ENCODE data around the gene TAF4B. TPM values are rescaled to one million over a fixed set of nuclear protein-coding genes. Genes with fewer than 3 reads are reported as not detected.

Gene TAF4B
- total and polyA plus RNA-seq, 4 donors, result 0.10 to 4.3 (median 0.30) TPM

DNA sequence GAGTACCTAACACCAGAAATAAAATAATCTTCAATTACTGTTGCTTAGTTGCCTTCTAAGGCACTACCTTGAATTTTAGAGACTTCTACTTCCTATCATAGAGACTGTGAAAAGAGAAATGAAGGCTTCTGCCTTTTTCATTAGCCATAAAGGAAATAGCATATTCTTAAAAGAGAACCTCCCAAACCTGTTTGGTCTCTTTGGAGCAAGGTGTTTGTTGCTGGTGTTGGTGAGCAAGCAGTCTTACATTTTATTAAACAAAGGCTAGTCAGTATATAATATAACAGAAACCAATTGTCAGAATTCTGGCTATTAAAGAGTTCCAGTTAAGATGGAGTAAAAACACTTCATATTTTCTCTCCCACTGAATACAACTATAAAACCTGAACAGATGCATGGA is 116.4 kb downstream of the TAF4B start:
- H3K27me3 ChIP-seq (ENCODE audit: control insufficient read depth in 4 of 4, insufficient read depth in 4 of 4, low read length in 3 of 4), result no peaks in the 10 kb centered on the region
- H3K36me3 ChIP-seq (ENCODE audit: control insufficient read depth in 4 of 4, insufficient read depth in 3 of 4, low read depth in 1 of 4, low read length in 3 of 4), result no peaks in the 10 kb centered on the region
- H3K27ac ChIP-seq (ENCODE audit: low read depth in 1 of 2, low read length in 2 of 2), result no peak overlapping the region
- H3K9me3 ChIP-seq (ENCODE audit: control insufficient read depth in 4 of 4, low read length in 3 of 4), result peaks cover 0 to 13% (median 2%) of the 10 kb centered on the region in 4 donors
- H3K4me3 ChIP-seq (ENCODE audit: low read depth in 1 of 3, low read length in 3 of 3), result no peak overlapping the region
- no peak for TF ChIP-seq NR2F2 (IDR thresholded peaks at IDR 0.05)
- no peak for TF ChIP-seq RAD21 (IDR thresholded peaks at IDR 0.05)
- TF ChIP-seq, protein P1, sequence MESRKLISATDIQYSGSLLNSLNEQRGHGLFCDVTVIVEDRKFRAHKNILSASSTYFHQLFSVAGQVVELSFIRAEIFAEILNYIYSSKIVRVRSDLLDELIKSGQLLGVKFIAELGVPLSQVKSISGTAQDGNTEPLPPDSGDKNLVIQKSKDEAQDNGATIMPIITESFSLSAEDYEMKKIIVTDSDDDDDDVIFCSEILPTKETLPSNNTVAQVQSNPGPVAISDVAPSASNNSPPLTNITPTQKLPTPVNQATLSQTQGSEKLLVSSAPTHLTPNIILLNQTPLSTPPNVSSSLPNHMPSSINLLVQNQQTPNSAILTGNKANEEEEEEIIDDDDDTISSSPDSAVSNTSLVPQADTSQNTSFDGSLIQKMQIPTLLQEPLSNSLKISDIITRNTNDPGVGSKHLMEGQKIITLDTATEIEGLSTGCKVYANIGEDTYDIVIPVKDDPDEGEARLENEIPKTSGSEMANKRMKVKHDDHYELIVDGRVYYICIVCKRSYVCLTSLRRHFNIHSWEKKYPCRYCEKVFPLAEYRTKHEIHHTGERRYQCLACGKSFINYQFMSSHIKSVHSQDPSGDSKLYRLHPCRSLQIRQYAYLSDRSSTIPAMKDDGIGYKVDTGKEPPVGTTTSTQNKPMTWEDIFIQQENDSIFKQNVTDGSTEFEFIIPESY (IDR thresholded peaks at IDR 0.05), result no peak
- no peak for TF ChIP-seq FOXA2 (IDR thresholded peaks at IDR 0.05)
- TF ChIP-seq, protein P2, sequence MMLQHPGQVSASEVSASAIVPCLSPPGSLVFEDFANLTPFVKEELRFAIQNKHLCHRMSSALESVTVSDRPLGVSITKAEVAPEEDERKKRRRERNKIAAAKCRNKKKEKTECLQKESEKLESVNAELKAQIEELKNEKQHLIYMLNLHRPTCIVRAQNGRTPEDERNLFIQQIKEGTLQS (IDR thresholded peaks at IDR 0.05), result no peak
- TF ChIP-seq GABPA (IDR thresholded peaks at IDR 0.05 in 1 of 2, conservative IDR thresholded peaks at IDR 0.05 in 1 of 2), result no peak
- no peak for TF ChIP-seq FOXA1 (IDR thresholded peaks at IDR 0.05)
- TF ChIP-seq, protein P3, sequence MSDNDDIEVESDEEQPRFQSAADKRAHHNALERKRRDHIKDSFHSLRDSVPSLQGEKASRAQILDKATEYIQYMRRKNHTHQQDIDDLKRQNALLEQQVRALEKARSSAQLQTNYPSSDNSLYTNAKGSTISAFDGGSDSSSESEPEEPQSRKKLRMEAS (IDR thresholded peaks at IDR 0.05), result no peak
- TF ChIP-seq EGR1 (IDR thresholded peaks at IDR 0.05; ENCODE audit: low read depth in 2 of 2), result no peak
- TF ChIP-seq JUND (IDR thresholded peaks at IDR 0.05), result no peak
- TF ChIP-seq RXRA (IDR thresholded peaks at IDR 0.05), result no peak
- TF ChIP-seq TAF1 (conservative IDR thresholded peaks at IDR 0.05), result no peak
- TF ChIP-seq HNF4A (conservative IDR thresholded peaks at IDR 0.05), result no peak
- TF ChIP-seq, protein P4, sequence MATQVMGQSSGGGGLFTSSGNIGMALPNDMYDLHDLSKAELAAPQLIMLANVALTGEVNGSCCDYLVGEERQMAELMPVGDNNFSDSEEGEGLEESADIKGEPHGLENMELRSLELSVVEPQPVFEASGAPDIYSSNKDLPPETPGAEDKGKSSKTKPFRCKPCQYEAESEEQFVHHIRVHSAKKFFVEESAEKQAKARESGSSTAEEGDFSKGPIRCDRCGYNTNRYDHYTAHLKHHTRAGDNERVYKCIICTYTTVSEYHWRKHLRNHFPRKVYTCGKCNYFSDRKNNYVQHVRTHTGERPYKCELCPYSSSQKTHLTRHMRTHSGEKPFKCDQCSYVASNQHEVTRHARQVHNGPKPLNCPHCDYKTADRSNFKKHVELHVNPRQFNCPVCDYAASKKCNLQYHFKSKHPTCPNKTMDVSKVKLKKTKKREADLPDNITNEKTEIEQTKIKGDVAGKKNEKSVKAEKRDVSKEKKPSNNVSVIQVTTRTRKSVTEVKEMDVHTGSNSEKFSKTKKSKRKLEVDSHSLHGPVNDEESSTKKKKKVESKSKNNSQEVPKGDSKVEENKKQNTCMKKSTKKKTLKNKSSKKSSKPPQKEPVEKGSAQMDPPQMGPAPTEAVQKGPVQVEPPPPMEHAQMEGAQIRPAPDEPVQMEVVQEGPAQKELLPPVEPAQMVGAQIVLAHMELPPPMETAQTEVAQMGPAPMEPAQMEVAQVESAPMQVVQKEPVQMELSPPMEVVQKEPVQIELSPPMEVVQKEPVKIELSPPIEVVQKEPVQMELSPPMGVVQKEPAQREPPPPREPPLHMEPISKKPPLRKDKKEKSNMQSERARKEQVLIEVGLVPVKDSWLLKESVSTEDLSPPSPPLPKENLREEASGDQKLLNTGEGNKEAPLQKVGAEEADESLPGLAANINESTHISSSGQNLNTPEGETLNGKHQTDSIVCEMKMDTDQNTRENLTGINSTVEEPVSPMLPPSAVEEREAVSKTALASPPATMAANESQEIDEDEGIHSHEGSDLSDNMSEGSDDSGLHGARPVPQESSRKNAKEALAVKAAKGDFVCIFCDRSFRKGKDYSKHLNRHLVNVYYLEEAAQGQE (IDR thresholded peaks at IDR 0.05), result no peak
- TF ChIP-seq HNF4G (IDR thresholded peaks at IDR 0.05), result no peak
- TF ChIP-seq, protein P5, sequence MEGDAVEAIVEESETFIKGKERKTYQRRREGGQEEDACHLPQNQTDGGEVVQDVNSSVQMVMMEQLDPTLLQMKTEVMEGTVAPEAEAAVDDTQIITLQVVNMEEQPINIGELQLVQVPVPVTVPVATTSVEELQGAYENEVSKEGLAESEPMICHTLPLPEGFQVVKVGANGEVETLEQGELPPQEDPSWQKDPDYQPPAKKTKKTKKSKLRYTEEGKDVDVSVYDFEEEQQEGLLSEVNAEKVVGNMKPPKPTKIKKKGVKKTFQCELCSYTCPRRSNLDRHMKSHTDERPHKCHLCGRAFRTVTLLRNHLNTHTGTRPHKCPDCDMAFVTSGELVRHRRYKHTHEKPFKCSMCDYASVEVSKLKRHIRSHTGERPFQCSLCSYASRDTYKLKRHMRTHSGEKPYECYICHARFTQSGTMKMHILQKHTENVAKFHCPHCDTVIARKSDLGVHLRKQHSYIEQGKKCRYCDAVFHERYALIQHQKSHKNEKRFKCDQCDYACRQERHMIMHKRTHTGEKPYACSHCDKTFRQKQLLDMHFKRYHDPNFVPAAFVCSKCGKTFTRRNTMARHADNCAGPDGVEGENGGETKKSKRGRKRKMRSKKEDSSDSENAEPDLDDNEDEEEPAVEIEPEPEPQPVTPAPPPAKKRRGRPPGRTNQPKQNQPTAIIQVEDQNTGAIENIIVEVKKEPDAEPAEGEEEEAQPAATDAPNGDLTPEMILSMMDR (IDR thresholded peaks at IDR 0.05; ENCODE audit: low read depth, low read length, missing input control), result no peak
- TF ChIP-seq YY1 (IDR thresholded peaks at IDR 0.05), result no peak
- TF ChIP-seq SP1 (IDR thresholded peaks at IDR 0.05), result no peak
- no peak overlapping the region for H3K9ac ChIP-seq (ENCODE audit: low read depth in 1 of 2, low read length in 2 of 2)
- DNase-seq (ENCODE audit: low spot score), result no peak
- H3K4me1 ChIP-seq (ENCODE audit: control insufficient read depth in 4 of 4, insufficient read depth in 4 of 4, low read length in 3 of 4), result no peaks in the 10 kb centered on the region
